GM12891 (cell line): ENCODE data around the gene SLC1A1.

Source experiments
- PAX5 ChIP-seq: IDR thresholded peaks from 2 replicates; pipeline ENCODE4 v1.6.1; 2011; ENCODE audit warnings: low read length, moderate library complexity, mild to moderate bottlenecking; ENCODE audit not compliant: insufficient read depth, severe bottlenecking
- POLR2A ChIP-seq: IDR thresholded peaks from 2 replicates; pipeline ENCODE4 v1.6.1; 2011; ENCODE audit warnings: low read depth, low read length, control low read depth
- POLR2AphosphoS5 ChIP-seq: IDR thresholded peaks from 2 replicates; pipeline ENCODE4 v1.6.1; 2011; ENCODE audit warnings: low read depth, low read length, control low read depth
- POU2F2 ChIP-seq: IDR thresholded peaks from 2 replicates; pipeline ENCODE4 v1.6.1; 2011; ENCODE audit warnings: low read depth, mild to moderate bottlenecking, control low read depth, low read length, moderate library complexity
- SPI1 ChIP-seq: IDR thresholded peaks from 2 replicates; pipeline ENCODE4 v1.6.1; 2011; ENCODE audit warnings: low read depth, low read length, control low read depth
- TAF1 ChIP-seq: IDR thresholded peaks from 2 replicates; pipeline ENCODE4 v1.6.1; 2011; ENCODE audit warnings: low read depth, low read length, control low read depth

DNA sequence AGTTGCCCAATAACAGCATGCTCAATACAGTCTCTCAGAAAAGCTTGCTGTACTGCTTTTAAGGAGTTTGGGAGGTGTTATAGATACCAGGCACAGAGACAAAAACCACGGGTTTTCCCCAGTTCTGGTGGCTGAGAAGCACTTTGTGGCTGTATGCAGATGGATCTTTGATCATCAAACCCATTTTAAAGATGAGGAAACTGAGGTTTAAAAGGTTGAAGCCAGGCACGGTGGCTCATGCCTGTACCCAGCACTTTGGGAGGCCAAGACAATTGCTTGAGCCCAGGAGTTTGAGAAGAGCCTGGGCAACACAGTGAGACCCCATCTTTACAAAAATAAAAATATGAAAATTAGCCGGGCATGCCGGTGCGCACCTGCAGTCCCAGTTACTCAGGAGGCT lies 125.5 kb downstream of the SLC1A1 start:
- TF ChIP-seq POLR2A = no peak
- no peak for TF ChIP-seq POLR2AphosphoS5
- no peak for TF ChIP-seq TAF1
- TF ChIP-seq SPI1 = no peak
- TF ChIP-seq PAX5 = no peak
- TF ChIP-seq POU2F2 = no peak
